ENCODE results near the gene ORMDL1.

The ORMDL1 gene

DNA sequence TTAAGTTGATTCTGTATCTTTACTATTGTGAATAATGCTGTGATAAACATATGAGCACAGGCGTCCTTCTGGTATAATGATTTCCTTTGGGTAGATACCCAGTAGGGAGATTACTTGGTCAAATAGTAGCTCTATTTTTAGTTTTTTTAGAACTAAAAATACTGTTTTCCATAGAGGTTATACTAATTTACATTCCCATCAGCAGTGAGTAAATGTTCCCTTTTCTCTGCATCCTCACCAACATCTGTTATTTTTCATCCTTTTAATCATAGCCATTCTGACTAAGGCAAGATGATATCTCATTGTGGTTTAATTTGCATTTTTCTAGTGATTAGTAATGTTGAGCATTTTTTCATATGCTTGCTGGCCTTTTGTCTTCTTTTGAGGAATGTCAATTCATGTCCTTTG, 35.2 kb upstream of the ORMDL1 start:
- H3K27ac ChIP-seq = no peak overlapping the region
- TF ChIP-seq, protein P1, sequence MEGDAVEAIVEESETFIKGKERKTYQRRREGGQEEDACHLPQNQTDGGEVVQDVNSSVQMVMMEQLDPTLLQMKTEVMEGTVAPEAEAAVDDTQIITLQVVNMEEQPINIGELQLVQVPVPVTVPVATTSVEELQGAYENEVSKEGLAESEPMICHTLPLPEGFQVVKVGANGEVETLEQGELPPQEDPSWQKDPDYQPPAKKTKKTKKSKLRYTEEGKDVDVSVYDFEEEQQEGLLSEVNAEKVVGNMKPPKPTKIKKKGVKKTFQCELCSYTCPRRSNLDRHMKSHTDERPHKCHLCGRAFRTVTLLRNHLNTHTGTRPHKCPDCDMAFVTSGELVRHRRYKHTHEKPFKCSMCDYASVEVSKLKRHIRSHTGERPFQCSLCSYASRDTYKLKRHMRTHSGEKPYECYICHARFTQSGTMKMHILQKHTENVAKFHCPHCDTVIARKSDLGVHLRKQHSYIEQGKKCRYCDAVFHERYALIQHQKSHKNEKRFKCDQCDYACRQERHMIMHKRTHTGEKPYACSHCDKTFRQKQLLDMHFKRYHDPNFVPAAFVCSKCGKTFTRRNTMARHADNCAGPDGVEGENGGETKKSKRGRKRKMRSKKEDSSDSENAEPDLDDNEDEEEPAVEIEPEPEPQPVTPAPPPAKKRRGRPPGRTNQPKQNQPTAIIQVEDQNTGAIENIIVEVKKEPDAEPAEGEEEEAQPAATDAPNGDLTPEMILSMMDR (conservative IDR thresholded peaks at IDR 0.05) = no peak

DNA sequence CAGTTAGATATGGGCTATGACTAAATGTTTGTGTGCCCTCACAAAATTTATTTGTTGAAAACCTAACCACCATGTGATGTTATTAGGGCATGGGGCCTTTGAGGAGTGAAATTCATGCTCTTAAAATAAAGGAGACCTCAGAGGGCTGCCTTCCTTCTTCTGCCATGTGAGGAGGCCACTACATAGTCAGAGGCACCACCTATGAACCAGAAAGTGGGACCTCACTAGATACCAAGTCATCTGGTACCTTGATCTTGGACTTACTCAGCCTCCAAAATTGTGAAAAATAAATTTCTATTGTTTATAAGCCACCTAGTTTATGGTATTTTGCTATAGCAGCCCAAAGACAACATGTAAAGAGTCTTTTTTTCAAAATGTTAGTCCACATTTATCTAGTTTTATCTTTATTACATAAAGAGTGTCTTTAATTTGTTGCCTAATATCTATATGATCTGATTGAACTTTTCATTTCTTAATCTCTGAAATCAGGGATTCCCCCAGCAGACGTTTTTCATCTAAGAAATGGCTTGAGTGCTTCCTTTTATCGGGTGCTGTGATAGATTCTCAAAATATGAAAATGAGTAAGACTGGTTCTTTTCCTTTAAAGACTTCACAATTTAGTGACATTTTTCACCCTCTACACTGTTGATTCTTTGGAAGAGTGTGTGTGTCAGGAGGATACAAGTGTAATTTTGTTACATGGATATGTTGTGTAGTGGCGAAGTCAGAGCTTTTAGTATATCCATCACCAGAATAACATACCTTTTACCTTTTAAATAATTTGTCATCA, 34.3 kb upstream of the ORMDL1 start:
- H3K27ac ChIP-seq = no peak overlapping the region
- TF ChIP-seq, protein P1 (conservative IDR thresholded peaks at IDR 0.05) = no peak

DNA sequence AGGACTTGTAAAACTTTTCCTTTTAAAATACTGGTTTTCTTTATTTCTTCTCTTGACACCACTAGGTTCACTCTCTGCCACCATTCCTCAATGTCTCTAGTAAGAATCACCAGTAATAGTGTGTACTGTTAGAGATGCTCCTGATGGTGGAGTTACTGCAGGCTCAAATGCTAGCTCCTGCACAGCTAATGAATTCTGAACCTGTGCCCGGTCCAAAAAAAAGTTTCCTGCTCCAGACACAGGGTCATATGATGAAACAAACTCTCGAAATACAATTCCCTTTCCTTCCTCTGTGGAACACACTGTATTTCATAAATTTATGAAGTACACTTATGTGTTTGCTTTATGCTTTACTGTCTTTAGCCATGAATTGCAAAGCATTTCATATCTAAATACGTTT, 19.3 kb upstream of the ORMDL1 start:
- TF ChIP-seq, protein P1 (conservative IDR thresholded peaks at IDR 0.05) = no peak
- H3K27ac ChIP-seq = peak overlapping the region; percentile 24; the same call in 1 of the 2 replicates

DNA sequence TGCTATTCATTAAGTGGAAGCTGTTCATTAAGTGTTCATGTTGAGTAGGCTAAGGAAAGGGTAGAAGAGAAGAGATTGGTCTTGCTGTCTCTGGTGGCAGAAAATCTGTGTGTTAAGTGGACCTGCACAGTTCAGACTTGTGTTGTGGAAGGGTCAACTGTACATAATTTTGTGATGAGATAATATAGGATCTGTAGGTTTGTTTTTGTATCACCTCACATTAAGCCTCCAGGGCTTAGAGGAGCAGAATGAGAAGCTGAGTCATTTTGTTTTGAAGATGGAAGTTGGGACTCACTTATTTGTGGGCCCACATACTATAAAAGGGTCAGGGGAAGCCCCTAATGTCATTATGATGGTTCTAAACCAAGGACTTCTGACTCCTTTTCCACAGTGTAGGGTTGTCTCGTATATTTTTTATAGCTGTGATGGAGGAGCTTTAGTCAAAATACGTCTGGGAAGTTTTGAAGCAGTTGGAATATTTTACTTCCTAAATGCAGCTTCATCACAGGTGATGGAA, 18.3 kb upstream of the ORMDL1 start:
- TF ChIP-seq, protein P1 (conservative IDR thresholded peaks at IDR 0.05) = no peak

GRCh38 chr2:189799531-189799930, 15.4 kb upstream of the ORMDL1 start:
- no peak overlapping the region; the same call in 1 of the 2 replicates for H3K27ac ChIP-seq
- TF ChIP-seq, protein P1 (conservative IDR thresholded peaks at IDR 0.05) = no peak

More for the DNA sequence above, 18.3 kb upstream of the ORMDL1 start:
- peak overlapping the region; percentile 24; the same call in 1 of the 2 replicates for H3K27ac ChIP-seq

- TF ChIP-seq, protein P1 (conservative IDR thresholded peaks at IDR 0.05) = peak; percentile 26
- H3K27ac ChIP-seq = peak overlapping the region; percentile 15; the same call in 1 of the 2 replicates
Measured at GRCh38 chr2:189799030-189799331, 14.8 kb upstream of the ORMDL1 start.

DNA sequence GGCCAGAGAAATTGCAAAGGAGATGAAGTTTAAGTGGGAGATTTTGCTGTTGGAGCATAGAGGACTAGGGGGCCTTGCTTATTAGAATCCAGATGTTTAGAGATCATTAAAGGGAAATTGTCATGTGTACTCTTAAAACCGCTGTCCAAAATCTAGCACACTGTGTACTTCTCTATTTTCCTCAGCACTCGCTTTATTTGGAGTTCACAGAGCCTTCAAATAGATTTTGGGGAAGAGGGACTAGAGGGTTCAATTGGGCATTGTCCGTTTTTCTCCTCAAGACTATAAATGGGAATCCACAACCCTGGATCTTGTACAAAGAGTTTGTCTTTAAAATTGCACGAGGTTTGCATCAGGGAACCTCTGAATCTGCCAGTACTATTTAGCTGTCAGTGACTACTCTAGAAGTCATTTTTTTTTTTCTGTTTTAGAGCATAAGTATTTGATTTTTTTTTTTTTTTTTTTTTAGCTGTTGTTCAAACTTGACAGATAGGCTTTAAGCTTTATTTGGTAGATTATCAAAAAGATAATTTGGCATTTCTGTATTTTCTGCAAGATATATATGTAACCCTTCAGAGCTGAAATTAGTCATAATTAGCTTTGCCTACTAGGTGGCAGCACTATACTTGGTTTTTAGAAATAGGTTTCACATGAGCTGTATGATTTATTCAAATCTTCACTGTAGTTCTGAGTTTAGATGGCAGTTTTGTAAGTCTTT, 14.3 kb upstream of the ORMDL1 start:
- peak overlapping the region; percentile 15; the same call in 1 of the 2 replicates for H3K27ac ChIP-seq
- TF ChIP-seq, protein P1 (conservative IDR thresholded peaks at IDR 0.05) = peak; percentile 72

Measured in VCaP (cell line).